ENCODE measurements around the gene KIRREL3.

The KIRREL3 gene

DNA sequence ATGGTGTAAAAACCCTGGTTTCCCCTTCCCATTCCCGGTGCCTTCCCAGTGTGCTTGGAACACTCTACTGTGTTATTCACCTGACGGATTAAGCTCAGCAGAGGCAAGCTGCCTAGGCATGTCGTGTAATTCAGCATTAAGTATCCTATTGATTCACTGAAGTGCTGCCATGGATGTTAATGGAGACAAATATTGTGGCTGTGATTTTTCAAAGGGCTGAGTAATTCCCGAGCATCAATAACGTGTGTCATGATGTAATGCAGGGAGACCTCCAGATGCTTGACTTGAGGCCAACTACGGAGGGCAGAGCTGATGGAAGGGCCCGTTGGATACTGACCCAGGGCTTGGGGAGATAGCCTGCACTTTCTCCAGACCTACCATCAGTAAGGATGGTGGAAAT is 376.1 kb downstream of the KIRREL3 start:
- DNase-seq: no peak

DNA sequence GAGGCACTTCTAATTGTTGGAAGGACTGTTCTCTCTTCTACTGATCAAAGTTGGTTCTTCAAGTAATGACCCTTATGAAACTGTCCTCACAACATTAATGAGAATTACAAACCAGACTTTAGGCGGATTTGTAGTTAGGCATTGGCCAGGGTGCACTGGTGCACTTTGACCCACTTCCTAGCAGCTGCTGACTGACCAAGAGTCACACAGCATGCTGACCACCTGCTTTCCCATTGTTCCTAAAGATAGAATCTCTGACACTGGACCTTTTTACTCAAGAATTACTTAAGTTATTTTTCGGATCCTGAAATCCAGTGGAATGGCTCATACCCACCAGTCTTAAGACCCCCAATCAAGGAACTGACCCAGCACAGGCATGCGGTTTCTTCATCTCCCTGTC is 381.1 kb downstream of the KIRREL3 start:
- DNase-seq: no peak

DNA sequence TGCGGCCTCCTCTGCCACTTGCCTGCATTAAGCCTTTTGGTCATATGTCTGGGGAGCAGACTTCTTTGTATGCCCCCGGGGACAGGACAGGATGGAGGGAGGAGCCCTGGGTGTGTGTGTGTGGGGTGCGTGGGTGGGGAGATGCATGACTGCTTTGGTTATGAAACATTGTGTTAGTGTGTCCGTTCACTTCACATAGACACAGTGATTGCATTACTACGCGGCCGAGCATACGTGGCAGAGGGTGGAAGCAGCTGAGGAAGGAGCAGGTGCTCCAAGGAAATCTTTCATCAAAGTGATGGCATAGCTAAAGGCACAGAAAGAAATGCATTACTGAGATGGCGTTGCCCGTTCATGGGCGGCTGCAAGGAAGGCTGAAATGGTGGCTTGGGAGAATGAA is 384.7 kb downstream of the KIRREL3 start:
- no peak for DNase-seq

DNA sequence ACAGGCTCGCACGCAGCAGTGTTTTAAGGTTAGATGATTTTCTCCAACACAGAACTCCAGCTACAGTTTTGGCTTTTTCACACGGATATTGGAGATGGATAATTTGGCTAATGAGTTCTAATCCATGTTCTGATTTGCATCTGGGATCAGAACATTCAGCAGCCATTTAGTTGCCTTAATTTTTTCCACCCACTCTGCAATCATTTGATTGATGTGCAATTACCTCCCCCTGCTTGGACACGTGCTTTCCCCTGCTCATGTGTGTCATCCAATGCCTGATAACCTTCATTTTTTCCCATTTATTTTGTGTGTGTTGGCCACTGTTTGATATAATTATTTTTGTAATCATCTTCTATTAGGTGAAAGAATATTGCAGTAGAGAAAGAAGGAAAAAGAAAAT is 387.3 kb downstream of the KIRREL3 start:
- DNase-seq: no peak

DNA sequence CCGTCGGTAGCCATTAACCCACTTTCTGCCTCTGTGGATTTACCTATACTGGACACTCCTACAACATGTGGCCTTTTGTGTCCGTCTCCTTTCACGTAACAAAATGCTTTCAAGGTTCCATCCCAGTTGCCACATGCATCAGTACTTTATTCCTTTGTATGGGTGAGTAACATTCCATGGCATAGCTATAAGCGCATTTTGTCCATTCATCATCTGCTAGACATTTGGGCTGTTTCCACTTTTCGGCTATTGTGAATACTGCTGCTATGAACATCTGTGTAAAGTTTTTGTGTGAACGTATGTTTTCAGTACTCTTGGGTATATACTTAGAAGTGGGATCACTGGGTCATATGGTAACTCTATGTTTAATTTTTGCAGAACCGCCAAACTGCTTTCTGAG is 387.9 kb downstream of the KIRREL3 start:
- no peak for DNase-seq

DNA sequence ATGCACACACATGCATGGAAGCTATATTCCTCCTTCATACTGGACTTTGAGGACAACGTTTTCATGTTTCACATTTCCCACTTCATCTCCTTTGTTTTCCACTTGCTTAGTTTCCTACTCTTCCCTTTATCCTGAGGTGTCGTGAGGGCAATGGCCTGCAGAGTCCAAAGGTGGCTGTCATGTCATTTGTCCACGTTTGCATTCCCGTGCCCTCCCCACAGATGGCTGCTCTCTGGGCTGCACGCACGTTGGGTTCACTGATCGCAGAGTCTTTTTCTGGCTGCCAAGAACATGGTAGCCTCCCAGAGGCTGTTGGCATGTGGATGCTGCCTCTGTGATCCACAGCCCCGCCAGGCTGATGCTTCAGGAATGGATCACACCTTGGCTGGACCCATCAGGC is 389.1 kb downstream of the KIRREL3 start:
- DNase-seq: no peak

DNA sequence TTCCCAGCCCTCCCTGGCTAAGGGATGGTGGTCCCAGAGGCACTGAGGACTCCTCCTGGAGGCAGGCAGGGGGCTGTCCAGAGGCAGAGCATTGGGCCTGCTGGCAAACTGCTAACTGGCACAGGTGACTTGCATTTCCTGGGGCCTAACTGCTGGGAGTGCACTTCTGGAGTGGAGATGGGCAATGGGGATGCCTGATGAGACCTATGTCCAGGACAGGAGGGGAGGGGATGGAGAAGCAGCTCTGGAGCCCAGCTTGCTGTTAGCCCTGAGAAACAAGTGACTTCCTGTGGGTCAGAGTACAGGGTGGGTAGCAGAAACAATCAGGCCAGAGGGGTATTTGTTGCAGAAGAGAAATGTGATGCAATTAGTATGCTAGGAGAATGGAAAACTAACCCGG is 391.9 kb downstream of the KIRREL3 start:
- no peak for DNase-seq

DNA sequence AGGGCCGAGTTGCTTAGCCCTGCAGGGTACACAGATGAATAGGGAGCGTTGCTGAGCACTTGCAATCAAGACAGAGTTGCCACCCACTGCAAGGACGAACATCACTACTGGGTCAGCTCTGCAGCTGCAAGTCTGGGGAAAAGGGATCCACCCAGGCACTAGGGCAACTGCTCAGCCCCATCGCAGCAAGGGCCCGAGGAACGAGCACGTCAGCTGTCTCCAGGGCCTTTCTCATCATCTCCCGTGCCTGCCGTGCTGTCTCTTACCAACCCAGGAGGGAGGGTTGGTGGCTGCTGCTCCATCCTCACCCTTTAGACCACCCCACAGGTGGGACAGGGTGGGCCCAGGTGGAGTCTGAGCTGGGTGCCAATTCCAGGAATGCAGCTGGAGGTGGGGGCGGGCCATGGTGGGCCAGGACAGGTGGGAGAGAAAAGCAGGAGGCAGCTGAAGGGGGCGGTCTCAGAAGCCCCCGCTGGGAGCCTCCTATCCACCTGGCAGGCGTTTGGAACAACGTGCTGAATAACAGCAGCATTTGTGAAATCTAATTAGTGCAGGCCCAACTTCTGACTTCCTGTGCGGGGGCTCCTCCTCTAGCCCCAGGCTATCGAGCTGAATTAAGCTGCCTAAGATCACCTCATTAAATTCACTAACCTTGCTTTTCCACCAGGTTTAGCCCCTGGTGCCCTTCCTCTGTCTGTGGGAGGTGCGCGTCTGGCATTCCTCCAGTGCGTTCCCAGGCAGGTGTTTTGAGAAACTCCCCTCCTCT is 392.6 kb downstream of the KIRREL3 start:
- DNase-seq: no peak

DNA sequence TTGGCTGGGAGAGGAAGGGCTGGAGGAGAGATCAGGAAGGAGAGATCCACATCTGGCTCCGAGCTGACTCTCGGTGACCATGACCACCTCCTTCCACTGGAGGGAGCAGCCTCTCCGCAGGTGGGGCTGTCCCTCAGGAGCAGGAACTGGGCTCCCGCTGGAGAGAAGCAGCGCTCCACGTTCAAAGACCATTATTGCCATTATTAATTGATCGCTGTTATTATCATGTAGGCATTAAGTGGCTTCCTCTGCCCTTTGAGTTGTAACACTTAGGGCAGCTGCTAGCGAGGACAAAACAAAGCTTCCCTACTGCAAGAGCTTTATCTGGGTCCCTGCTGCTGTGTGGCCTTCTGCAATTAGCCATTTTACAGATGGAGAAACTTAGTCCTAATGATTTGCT is 393.2 kb downstream of the KIRREL3 start:
- DNase-seq: no peak

DNA sequence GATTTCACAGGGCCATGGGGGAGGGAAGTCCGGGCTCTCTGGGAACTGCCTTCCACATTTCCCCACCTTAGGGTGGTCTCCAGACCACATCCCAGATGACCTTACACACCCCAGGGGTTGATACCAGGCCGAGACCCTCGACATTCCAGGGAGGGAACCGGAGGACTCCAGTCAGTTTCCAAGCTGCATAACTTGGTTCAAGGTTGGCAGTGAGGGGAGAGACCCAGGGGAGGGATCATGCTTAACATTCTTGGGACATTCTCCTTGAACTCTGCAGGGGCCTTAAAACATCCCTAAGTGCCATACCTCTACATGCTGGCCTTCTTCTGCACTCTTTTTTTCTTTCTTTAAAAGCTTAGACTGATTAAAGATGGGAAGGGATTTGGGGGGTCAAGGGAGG is 394.1 kb downstream of the KIRREL3 start:
- no peak for DNase-seq

DNA sequence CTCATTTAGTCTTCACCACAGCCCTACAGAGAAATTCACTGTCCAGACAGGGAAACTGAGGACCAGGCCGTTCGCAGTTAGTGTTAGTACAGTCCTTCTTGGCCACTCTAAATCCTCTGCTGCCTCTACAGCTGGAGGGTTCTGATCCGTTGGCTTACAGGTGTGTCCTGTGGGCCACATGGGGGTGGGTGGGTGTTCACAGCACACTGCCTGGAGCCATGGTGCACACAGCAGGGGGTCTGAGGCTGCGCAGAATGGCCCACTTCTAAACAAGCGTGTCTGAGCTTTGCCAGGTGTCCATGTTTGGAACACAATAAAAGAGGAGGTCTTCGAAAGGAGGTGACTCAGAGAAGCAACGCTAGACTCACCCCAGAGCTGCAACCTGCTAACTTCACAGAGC is 396.1 kb downstream of the KIRREL3 start:
- no peak for DNase-seq

DNA sequence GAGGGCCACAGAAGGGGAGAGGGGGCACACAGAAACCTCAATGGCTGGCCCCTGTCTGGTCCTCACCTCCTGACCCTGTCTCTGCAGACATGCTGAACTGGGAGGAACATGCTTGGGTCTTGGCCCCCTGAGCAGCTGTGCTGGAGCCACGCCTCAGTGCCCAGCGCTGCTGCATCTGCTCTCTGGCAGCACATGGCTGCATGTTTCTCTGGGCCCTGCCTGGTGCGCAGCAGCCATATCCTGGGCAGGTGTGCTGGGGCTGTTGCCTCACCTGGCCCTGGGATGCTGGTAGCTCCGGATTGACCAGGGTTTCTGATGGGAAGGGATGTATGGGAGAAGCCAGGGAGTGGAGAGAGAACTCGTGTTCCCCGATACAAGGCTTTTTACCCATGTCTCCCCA is 397.1 kb downstream of the KIRREL3 start:
- DNase-seq: no peak

DNA sequence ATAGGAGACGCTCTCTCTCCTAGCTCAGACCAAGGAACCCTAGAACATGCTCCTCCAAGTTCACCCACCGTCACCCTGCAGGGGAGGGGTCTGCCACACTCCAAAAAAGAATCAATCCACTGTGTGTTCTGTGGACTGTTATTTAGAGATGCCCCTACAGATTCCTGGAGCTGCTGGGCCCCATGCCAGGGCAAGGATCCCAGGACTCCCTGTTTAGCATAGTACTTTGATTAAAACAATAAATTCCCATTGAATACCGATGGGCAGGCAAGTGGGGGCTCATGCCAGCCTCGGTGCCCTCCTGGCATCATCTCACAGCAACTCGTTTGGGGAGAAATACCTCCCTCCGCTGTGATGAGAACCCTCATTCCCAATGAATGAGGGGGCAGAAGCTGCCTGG is 397.6 kb downstream of the KIRREL3 start:
- no peak for DNase-seq

DNA sequence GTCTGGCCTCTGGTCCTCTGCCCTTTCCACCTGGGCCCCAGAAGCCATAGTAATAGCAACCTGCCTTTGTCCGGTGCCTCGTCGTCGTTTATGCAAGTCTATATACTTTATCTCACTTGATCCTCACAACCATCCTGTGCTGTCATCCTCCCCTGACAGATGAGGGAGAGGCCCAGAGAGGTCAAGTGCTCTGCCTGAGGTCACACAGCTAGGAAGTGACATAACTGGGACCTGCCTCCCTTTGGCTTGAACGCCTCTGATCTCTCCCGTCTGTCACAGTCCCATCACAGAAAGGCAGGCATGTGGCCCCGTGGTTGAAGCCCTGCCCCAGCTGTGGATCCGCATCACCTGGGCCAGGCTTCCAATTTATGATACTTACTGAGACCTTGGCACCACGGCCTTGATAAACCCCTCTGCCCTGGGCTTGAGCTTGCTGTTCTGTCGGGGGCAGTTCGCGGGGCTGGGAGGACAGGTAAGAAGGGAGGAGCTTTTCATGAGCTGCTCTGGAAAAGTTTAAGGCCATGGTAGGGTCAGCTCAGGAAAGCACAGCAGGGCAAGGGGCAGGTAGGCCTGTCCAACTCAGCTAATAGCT is 398.1 kb downstream of the KIRREL3 start:
- no peak for DNase-seq

DNA sequence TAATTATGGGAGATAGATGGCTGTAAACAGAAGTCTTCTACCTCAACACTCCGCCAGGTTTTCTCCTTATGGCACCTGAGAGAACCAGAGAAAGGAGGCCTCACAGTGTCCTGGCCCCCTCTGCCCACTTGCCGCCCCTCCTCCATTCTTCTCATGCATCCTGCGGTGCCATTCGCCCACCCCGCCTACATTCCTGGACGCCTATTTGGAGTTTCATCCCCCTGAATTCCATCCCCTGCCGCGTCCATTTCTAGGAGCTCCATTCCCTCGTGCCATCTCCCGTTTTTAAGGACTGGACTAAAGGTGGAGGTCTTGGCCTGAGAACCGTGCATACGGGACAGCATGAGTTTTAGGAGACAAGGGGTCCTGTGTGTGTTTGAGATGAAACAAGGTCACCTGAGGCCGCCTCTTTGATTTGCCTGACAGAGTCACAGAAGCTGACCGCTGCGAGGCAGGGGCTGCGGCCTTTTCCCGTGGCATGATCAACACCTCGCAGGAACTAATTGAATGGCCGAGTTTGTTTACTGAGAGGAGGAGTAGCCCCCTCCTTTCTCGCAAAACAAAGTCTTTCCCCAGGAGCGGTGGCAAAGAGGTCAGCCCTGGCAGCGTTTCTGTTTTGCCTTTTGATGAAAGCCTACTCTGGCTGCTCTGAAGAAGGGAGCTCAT is 398.9 kb downstream of the KIRREL3 start:
- no peak for DNase-seq

DNA sequence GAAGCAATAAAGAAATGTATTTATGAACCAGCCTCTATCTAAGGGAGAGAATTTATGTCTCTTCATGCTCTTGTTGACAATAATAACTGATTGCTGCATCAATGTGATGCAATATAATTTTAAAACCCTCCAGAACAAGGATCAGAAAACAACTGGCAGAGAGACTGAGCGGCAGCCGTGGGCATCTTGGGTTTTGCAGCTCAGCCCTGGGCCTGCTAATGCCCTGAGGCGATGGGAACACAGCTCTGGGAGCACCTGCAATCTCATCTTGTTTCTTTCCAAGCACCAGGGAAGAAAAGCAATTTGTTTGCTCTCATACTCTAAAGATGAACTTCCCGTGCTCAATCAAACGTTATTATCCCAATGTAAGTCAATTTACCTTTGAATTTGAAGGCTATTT is 399.4 kb downstream of the KIRREL3 start:
- no peak for DNase-seq

DNA sequence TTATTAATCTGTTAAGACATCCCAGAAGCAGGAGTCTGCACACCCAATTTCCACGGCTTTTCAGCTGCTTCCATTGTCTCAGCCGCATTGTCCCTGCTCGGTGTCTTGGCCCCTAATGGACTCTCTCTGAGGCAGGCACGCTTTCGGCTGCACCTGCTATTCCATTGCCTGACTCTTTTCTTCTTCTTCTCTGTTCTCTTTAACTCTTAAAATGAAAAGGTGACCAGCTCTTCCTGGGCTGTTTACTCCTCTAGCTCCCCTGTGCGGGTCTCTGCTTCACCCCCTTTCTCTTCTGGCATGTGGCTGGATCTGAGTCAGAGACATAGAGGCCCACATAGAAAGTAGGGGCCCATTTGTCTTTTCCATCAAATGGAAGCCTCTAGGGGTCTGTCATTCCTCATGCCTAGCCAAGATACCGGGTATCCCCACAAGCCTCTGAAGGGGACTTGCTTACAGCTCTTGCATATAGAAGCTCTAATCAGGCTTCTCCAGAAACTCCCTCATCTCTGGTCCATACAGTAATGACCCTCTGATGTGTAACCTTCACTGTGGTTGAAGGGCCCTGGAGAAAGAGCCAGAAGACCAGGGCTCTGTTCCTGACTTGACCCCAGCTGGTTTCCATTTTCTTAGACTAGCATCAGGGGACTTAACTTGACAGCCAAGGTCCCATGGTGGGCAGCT is 401.2 kb downstream of the KIRREL3 start:
- DNase-seq: no peak

DNA sequence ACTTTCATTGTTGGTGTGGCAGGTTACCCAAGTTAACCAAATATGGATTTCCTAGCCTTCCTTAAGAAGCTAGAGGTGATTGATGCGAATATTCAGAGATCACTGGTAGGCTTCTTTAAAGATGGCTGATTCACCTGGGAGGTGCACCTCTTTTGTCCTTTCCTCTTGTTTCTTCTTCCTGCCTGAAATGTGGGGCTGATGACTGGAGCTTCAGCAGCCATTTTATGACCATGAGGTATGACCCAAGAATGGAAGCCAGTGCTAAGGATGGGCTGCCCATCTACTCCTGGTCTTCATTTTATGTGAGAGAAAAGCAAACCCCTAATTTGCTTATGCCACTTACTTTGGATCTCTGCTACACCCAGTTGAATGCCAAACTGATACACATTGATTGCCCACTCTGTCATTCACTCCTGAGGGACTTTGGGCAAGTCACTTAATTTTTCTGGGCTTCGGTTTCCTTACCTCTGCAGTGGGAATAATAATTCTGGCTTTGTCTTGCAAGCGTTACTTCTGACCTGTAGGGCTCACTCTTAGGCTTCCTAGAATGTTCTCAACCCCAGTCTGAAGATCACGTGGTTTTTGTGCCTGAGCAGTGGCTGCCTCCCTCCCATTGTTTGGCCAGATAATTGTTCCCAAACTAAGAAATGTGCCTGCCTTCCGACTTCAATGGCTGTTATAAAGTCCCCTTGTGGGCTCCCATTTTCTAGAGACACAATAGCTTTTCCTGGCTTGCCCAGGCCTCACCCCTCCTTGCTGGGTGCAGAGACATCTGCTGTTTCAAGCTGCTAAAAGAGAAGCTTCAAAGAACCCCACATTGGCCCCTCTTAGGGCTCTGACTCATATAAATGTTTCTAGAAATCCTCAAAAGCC is 402.0 kb downstream of the KIRREL3 start:
- no peak for DNase-seq

DNA sequence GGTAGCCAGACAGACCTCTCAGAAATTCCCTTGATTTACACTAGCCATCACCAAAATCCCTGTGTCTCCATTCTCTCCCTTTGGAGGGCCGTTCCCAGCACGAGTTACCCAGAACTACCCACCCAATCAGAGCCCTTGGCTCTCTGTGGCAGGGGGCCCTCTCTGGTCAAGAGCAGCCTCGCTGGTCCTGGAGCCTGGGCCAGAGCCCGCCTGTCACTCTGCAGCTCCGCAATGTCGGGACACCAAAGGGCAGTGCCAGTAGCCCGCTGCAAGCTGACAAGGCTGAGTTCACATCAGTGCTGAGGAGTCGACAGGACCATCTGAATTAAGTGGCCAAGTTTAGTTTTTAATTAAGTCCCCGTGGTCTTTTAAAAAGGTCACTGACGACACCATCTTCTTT is 403.5 kb downstream of the KIRREL3 start:
- no peak for DNase-seq

DNA sequence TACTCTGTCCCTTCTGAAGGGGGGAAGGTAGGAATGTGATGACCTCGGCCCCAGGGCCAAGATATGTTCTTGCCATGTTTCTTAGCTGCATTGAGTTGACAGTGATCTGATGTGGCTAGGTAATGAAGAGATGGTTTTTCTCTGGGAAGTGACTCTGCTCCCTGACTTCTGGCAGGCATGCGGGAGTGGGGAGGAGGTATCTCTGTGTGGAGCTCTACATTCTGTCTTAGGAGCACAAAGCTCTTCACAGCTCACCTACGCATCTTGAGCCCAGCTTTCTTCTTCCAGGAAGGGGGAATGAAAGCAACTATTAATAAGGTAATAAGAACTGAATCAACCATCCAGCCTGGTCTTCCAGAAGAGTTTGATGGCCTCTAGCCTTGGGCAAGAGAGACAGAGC is 404.1 kb downstream of the KIRREL3 start:
- DNase-seq: no peak

DNA sequence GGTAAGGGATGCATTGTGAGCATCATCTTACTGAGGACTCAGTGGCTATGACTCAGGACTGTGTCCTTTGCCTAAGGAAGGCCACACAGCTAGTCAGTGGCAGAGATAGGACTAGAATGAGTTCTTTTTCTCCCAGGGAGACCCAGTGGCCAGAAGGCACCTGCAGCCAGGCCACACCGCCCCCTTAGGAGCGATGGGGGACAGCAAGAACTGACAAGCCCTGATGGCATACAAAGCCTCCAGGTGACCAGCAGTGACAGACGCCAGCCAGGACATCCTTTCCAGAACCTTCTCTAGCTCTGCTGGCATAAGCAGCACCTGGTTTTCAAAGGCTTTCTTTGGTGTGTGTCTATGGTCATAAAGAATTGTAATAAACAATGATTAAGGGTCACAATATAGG is 405.0 kb downstream of the KIRREL3 start:
- DNase-seq: no peak

DNA sequence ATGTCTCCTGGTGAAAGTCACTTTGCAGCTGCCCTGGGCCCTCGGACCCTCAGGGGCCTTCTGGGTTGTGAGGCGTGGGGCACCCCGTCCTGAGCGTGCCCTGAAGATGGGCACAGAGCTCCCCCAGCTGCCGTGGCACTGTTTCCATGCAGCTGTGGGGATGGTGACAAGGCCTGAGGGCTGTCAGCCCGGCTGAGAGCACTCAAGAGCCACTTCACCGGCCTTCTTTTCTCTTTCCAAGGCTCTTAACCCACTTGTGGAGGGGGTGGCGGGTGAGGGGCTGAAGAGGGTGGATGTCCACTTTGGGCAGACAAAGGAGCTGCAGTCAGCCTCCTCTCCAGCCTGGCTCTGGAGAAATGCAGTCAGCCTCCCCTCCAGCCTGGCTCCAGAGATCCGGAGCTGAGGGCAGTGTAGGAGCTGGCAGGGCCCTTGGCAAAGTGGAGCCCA is 405.6 kb downstream of the KIRREL3 start:
- DNase-seq: no peak

All from CD4-positive, alpha-beta T cell treated with Interferon alpha-2 for 1 hour (primary cell).